MCF 10A (cell line): Measurements from ENCODE around the gene MCC. TPM values are rescaled to one million over a fixed set of nuclear protein-coding genes. Genes with fewer than 3 reads are reported as not detected.

Source experiments
- BruUV-seq: library from RNA; stranded (reverse); fragments of 400-500 nt; replicated peaks from 2 replicates; lab custom pipeline; 2021; lab: Mats Ljungman, UMichigan
- CTCF ChIA-PET: fragments of 300-600 bp; sonication (Branson Sonifier 250); formaldehyde crosslinking; extraction: SDS; loops from one replicate; lab custom pipeline; 2021; ENCODE audit warnings: antibody characterized with exemption, inconsistent platforms; lab: Yijun Ruan, JAX
- POLR2A ChIA-PET: fragments of 300-600, 350-650 bp; sonication (Branson Sonifier 250); formaldehyde crosslinking; extraction: SDS; loops from one replicate; lab custom pipeline; 2020; ENCODE audit warnings: antibody characterized with exemption, inconsistent platforms; lab: Yijun Ruan, JAX
- DNase-seq: peaks from one replicate; pipeline ENCODE4 v3.0.0-alpha.2; 2018; ENCODE audit not compliant: unreplicated experiment
- H3K27ac Mint-ChIP-seq: one replicate; pipeline ENCODE4 v1.8.0; 2022; ENCODE audit warnings: mild to moderate bottlenecking, low read depth, mixed read lengths; ENCODE audit not compliant: unreplicated experiment
- H3K27me3 Mint-ChIP-seq: one replicate; pipeline ENCODE4 v1.8.0; 2022; ENCODE audit warnings: mixed read lengths; ENCODE audit not compliant: insufficient read depth, unreplicated experiment
- H3K36me3 Mint-ChIP-seq: one replicate; pipeline ENCODE4 v1.8.0; 2022; ENCODE audit warnings: mild to moderate bottlenecking, moderate library complexity, mixed read lengths; ENCODE audit not compliant: insufficient read depth, unreplicated experiment
- H3K4me1 Mint-ChIP-seq: one replicate; pipeline ENCODE4 v1.8.0; 2022; ENCODE audit warnings: mixed read lengths; ENCODE audit not compliant: insufficient read depth, unreplicated experiment
- H3K4me3 Mint-ChIP-seq: one replicate; pipeline ENCODE4 v1.8.0; 2022; ENCODE audit warnings: mild to moderate bottlenecking, moderate library complexity, mixed read lengths; ENCODE audit not compliant: unreplicated experiment
- H3K9me3 Mint-ChIP-seq: one replicate; pipeline ENCODE4 v1.8.0; 2022; ENCODE audit warnings: mixed read lengths; ENCODE audit not compliant: unreplicated experiment
- CTCF ChIP-seq: fragments of 200-600 bp; IDR thresholded peaks from one replicate; pipeline ENCODE4 v1.8.0; 2022; ENCODE audit warnings: antibody characterized with exemption, mild to moderate bottlenecking; ENCODE audit not compliant: unreplicated experiment
- intact Hi-C: fragments of 100-400 bp; cut with micrococcal nuclease; formaldehyde crosslinking; loops from 2 replicates; pipeline ENCODE4 v1.14.1; 2022
- total RNA-seq: library from RNA; stranded (reverse); gene quantifications from 2 replicates; pipeline ENCODE4 v1.2.3, GENCODE V29; 2022

The MCC gene
- total RNA-seq, 1 experiment from 2014 or later = 25.3 TPM

GRCh38 chr5:113378081-113378480 is 110.2 kb downstream of the MCC start:
- BruUV-seq = no TSS peak
- intact Hi-C loops = no loop called here
- POLR2A ChIA-PET = interaction anchor here (2.5 kb wide), 1 partner anchor 110 kb away, joined by 18 read pairs; the partner anchor contains the start of gene MCC
- DNase-seq = no peak
- CTCF ChIA-PET = interaction anchor here (0.6 to 5.7 kb wide), 13 partner anchors 12 to 383 kb away, joined by 3 to 109 read pairs (median 7); partner anchors contain the start of genes MCC and YTHDC2
- Mint-ChIP-seq H3K27ac (no peak overlapping the region), H3K36me3 (peaks cover 17% of the 10 kb centered on the region), H3K9me3 (no peaks in the 10 kb centered on the region), H3K27me3 (no peaks in the 10 kb centered on the region), H3K4me1 (peaks cover 12% of the 10 kb centered on the region), H3K4me3 (no peak overlapping the region)
- TF ChIP-seq CTCF = no peak

GRCh38 chr5:113376640-113377039 is 111.6 kb downstream of the MCC start:
- intact Hi-C loops = no loop called here
- CTCF ChIA-PET = interaction anchor here (0.6 to 5.0 kb wide), 6 partner anchors 32 to 380 kb away, joined by 3 to 34 read pairs (median 4); no protein-coding TSS in a partner anchor
- Mint-ChIP-seq H3K27ac (no peak overlapping the region), H3K9me3 (no peaks in the 10 kb centered on the region), H3K4me1 (peaks cover 7% of the 10 kb centered on the region), H3K4me3 (no peak overlapping the region), H3K27me3 (no peaks in the 10 kb centered on the region), H3K36me3 (peaks cover 17% of the 10 kb centered on the region)
- no peak for DNase-seq
- POLR2A ChIA-PET = interaction anchor here (0.7 kb wide), 2 partner anchors 109 to 1722 kb away, joined by 3 to 4 read pairs; no protein-coding TSS in a partner anchor
- BruUV-seq = no TSS peak
- TF ChIP-seq CTCF = no peak

- BruUV-seq = no TSS peak
- DNase-seq = no peak
- no peak for TF ChIP-seq CTCF
- Mint-ChIP-seq H3K4me3 (no peak overlapping the region), H3K4me1 (peaks cover 5% of the 10 kb centered on the region), H3K27me3 (no peaks in the 10 kb centered on the region), H3K36me3 (peaks cover 17% of the 10 kb centered on the region), H3K27ac (no peak overlapping the region), H3K9me3 (no peaks in the 10 kb centered on the region)
- ChIA-PET CTCF (interaction anchor here (0.6 to 5.0 kb wide), 8 partner anchors 14 to 825 kb away, joined by 3 to 34 read pairs (median 5); no protein-coding TSS in a partner anchor), POLR2A (interaction anchor here (0.5 to 1.4 kb wide), 2 partner anchors 39 to 112 kb away, joined by 3 to 8 read pairs; partner anchors contain the start of gene MCC)
- intact Hi-C loops = no loop called here
These were observed 112.7 kb downstream of the MCC start for GRCh38 chr5:113375480-113376060.

GRCh38 chr5:113373426-113373825 is 114.8 kb downstream of the MCC start:
- Mint-ChIP-seq H3K27ac (no peak overlapping the region), H3K9me3 (no peaks in the 10 kb centered on the region), H3K36me3 (peaks cover 17% of the 10 kb centered on the region), H3K4me3 (no peak overlapping the region), H3K4me1 (no peaks in the 10 kb centered on the region), H3K27me3 (no peaks in the 10 kb centered on the region)
- POLR2A ChIA-PET = interaction anchor here (0.7 to 0.9 kb wide), 2 partner anchors 11 to 104 kb away, joined by 3 to 4 read pairs; no protein-coding TSS in a partner anchor
- TF ChIP-seq CTCF = no peak
- intact Hi-C loops = no loop called here
- no TSS peak for BruUV-seq
- DNase-seq = no peak
- CTCF ChIA-PET = interaction anchor here (0.5 to 5.0 kb wide), 8 partner anchors 9 to 377 kb away, joined by 3 to 34 read pairs (median 4); no protein-coding TSS in a partner anchor
